Tongue (tissue), 2 donors: ENCODE measurements around the gene IL36B. TPM values are rescaled to one million over a fixed set of nuclear protein-coding genes. Genes with fewer than 3 reads are reported as not detected.

ENCODE experiments used
- DNase-seq: peaks from one replicate; pipeline ENCODE4 v3.0.0-alpha.2; 2015
- total RNA-seq: library from RNA; depleted of rRNA; stranded (reverse); fragments of >200 nt; gene quantifications from one replicate; pipeline ENCODE4 v1.2.3, GENCODE V29; 2014

IL36B gene
- total RNA-seq, 1 donor from 2014 or later = not detected

GRCh38 chr2:113050921-113051895 lies 1.5 kb downstream of the IL36B start:
- DNase-seq = no peak

DNA sequence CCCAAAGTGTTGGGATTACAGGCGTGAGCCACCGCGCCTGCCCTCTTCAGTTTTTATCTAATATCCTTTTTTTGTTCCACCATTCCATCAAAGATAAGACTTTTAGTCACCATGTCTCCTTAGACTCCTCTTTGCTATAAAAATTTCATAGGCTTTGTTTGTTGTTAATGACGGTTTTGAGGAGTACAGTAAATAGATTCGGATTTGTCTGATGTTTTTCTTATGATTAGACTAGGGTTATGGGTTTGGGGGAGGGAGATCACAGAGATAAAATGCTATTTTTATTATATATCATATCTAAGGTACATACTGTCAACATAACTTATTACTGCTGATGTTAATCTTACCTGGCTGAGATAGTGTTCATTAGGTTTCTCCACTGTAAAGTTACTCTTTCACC lies 6.2 kb downstream of the IL36B start:
- DNase-seq = no peak

DNA sequence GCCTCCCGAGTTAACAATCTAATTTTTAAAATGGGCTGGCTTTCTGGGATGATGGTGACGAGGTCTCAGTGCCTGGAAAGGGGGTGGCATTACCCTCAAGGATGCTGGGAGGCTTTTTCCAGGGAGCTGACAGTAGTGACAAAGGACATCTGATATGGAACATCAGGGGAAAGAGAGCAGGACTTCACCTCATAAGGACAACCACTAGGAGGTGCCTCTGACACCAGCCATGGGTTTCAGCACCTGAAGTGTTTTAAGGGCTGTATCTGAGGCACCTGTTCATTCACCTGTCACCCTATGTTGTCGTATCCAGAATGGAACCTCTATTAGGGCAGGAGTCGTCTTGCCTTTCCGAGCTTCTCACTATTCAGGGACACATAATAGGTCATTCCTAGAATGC lies 10.8 kb downstream of the IL36B start:
- DNase-seq = no peak

GRCh38 chr2:113039719-113040118 lies 12.9 kb downstream of the IL36B start:
- no peak for DNase-seq

DNA sequence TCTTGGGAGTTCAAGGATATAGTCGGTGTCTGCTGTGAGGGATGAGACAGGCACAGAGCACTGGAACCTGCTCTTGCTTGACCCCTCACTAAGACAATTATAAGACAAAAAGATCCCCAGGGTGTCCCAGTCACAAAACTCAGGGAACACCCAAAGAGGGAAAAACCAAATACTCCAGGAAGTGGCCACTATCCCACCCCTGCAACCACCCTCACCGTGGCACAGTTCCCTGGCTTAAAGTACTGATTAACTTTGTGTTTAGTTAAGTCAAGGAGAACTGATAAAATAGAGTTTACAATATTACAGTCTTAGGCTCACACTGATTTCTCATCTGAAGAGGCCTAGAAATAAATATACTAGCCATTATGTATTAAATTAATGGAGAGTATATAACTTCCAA lies 13.5 kb downstream of the IL36B start:
- DNase-seq = no peak

- DNase-seq = no peak
These were observed 14.4 kb downstream of the IL36B start for GRCh38 chr2:113038291-113038690.

DNA sequence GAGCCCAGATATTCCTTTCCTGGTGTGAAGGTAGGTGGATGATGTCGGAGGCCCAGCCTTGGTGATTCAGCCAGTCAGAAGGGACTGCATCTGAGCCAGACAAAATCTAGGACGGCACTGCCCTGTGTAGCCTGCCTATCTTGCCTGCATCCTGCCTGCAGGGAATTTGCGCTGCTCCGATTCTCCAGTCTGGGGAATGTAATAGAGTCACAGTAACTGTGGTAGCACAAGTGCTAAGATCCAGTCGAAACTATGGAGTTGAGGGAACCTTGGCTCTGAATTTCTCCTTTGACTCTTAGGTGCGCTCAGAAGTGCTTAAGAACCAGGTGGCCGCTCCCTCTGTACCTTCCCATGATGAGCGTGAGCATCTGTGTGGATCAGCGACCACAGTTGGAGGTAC lies 15.9 kb downstream of the IL36B start:
- DNase-seq = no peak

DNA sequence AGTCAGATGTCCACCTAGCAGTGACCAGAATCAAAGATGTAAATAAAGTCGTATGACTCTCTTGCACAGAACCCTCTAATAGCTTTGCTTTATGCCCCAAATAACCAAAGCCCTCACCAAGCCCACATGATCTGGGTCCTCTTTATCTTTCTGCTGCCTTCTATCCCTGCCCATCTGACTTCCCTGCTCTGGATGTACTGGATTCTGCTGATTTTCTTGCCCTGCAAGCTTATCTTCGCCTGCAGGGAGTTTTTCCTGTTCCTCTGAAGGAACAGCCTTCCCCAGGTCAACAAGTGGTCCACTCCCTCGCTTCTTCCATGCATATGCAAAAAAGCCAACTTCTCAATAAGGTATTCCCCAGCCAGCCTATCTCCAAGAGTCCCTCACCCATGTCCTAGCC lies 18.7 kb downstream of the IL36B start:
- no peak for DNase-seq

- no peak for DNase-seq
These were observed 19.9 kb downstream of the IL36B start for GRCh38 chr2:113032737-113033136.

GRCh38 chr2:113028112-113028511 lies 24.6 kb downstream of the IL36B start:
- DNase-seq = no peak

GRCh38 chr2:113027691-113028090 lies 25.0 kb downstream of the IL36B start:
- no peak for DNase-seq

DNA sequence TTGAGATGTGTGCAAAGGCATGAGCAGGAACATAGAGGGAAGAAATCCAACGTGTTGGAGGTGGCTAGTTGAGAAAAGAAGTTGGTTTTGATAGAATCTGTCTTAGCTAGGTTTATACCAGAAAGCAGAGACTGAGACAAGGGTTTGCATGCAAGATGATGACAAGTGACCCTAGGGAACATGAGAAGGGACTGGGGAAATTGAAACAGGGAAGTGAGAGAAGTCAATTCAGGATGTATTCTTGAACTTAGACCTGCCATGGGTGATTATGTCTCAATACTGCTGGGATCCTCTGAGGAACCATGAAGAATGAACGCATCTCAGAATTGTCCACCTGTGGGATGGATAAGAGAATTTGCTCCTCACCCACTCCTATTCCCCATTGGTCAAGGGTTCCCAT lies 26.9 kb downstream of the IL36B start:
- DNase-seq = no peak

- DNase-seq = no peak
These were observed 27.9 kb downstream of the IL36B start for GRCh38 chr2:113024764-113025163.

GRCh38 chr2:113021312-113021711 lies 31.4 kb downstream of the IL36B start:
- DNase-seq = no peak

GRCh38 chr2:113018509-113018908 lies 34.2 kb downstream of the IL36B start:
- no peak for DNase-seq

GRCh38 chr2:113015655-113016054 lies 37.0 kb downstream of the IL36B start:
- DNase-seq = no peak

DNA sequence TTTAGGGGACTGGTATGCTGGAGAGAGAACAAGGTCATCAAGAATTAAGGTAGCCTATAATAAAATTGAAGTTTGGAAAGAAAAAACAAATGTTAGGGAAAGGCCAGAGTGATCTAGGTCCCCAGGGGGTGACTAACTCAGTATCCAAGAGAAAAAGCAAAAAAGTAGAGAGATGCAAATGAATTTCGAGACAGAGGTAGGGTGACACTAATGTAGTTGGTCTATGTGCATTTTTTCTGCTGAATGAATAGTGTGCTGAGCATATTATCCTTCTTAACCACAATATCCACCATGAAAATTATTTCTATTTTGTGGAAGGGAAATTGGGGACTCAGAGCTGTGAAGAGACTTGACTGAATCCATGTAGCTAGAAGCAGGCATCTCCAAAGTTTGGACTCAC lies 37.6 kb downstream of the IL36B start:
- DNase-seq = no peak

DNA sequence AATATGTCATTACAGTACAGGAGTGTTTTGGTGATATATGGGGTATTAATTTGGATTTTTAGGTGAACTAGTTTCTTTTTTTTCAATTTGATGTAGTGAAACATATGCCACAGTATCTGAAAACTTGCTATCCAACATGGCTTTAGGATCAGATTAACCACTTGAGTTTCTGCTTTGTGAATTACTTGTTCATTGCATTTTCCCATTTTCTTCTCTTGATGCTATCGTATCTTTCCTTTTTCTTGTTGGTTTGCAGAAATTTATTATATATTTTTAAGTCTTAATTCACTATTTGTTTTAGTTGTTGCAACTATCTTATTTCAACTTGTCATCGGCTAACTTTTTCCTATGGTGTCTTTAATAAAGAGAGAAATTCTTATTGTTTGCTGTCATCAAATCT lies 38.6 kb downstream of the IL36B start:
- no peak for DNase-seq

DNA sequence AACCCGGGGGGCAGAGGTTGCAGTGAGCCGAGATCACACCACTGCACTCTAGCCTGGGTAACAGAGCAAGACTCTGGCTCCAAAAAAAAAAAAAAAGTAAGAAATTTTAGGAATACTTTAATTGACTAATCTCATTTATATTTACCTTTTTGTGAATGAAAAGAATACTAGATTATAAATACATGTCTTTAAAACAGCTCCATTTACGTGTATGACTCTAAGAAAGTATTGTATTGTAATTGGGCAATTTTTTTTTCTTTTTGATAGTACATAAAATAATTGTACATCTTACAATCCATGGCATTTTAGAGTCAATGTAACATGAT lies 39.4 kb downstream of the IL36B start:
- DNase-seq = no peak

DNA sequence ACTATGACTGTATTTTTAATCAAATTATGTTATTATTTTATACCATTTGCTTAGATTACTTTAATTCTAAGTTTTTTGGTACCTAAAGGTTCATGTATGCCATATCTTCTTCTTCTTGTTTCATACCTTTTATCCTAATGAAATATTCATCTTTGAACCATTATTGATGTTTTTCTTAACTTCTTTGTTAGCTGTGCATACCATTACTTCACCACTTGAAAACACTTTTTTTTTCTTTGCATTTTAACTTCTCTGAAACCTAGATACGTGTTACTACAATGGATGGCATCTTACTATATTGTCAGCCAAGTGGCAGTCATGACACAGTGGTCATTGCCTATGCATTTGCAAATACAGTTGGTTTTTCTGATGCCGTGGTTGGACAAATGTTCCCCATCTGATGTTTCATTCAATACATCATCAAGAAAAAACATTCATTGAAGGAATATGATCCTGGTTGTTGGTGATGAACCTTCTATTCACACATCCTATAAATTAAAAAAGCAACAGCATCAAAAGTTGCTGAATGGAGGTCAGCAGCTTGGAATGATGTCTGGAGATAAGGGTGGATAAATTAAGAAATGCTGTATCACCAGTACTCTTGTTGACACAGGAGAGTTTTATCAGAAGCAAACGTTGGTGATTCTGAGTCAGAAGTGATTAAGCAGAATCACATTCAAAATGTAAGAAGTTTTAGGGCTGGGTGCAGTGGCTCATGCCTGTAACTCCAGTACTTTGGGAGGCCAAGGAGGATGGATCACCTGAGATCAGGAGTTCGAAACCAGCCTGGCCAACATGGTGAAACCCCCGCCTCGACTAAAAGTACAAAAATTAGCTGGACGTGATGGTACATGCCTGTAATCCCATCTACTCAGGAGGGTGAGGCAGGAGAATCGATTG lies 40.0 kb downstream of the IL36B start:
- DNase-seq = no peak

DNA sequence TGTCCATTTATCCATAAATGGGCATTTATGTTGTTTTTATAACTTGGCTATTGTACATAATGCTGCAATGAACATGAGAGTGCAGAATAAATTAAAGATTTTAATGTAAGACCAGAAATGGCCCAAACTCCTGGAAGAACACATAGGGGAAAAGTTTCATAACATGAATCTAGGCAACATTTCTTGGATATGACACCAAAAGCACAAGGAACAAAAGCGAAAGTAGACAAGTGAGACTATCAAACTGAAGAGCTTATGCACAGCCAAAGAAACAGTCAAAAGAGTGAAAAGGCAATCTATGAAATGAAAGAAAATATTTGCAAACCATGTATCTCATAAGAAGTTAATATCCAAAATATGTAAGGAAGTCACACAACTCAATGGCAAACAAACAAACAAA lies 41.6 kb downstream of the IL36B start:
- no peak for DNase-seq

- no peak for DNase-seq
These were observed 42.6 kb downstream of the IL36B start for GRCh38 chr2:113010088-113010487.

DNA sequence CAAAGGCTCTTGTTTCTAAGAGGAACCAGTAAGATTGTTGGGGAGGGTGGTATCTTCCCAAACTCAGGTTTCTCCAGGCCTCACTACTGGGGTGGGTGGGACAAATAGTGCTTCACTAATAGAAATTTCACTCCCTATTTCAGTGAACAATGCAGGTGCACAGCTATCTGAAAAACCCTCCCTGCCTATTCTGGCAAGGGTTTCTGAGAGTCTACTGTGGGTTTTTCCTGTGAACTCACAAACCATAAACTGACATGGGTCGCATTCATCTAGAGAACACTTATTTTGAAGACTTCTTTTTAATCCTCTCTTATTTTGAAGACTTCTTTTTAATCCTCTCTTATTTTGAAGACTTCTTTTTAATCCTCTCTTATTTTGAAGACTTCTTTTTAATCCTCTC lies 43.0 kb downstream of the IL36B start:
- DNase-seq = no peak
